Peyer's patch (tissue), 4 donors: ENCODE measurements around the gene DEK.

Experiments used
- POLR2A ChIP-seq, 2 donors: fragments of 450-650 bp; IDR thresholded peaks; one replicate each; pipeline ENCODE4 v1.5.1; 2017; ENCODE audit warnings: antibody characterized with exemption in 2 of 2, mild to moderate bottlenecking in 2 of 2, moderate library complexity in 2 of 2
- TF ChIP-seq, protein P1 (sequence below), 6 experiments: fragments of 450-650 bp in 4 of 6; fragments of 200-600 bp in 2 of 6; sonication (generic) in 1 of 6; IDR thresholded peaks; one replicate each; pipeline ENCODE4 v1.5.1; 2017 to 2019; ENCODE audit warnings: antibody characterized with exemption in 6 of 6, mild to moderate bottlenecking in 3 of 6, moderate library complexity in 1 of 6

DNA sequence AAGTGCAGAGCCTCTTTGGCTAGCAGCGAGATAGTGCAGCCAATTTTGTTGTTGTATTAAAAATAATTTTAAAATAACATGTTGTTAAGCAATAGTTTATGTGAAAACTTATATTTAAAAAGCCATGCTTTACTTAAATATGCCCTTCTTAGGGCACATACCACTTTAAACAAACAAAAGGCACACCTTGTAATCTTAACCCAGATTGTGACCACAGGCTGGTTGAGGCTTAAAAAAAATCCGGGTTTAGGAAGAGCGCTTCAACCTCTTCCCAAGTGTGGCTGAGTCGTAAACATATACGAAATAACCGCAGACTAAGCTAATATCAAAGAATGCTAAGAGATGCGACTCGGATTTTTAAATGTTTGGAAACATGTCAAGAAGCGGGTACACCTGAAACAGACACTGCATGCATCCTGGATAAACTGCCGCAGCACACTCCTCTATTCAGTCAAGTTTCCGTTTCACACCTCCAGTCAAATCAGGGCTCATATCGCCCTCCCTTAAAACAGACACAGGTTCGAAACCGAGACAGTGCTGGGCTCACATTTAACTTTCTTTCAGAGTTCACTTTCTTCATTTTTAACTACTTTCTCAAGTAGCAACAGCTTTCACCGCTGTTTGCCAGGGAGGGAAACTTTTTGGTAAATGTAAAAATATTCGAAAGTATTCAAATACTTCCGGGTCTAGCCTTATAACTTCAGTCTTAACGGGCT lies 1.5 kb downstream of the DEK start:
- TF ChIP-seq, protein P1, sequence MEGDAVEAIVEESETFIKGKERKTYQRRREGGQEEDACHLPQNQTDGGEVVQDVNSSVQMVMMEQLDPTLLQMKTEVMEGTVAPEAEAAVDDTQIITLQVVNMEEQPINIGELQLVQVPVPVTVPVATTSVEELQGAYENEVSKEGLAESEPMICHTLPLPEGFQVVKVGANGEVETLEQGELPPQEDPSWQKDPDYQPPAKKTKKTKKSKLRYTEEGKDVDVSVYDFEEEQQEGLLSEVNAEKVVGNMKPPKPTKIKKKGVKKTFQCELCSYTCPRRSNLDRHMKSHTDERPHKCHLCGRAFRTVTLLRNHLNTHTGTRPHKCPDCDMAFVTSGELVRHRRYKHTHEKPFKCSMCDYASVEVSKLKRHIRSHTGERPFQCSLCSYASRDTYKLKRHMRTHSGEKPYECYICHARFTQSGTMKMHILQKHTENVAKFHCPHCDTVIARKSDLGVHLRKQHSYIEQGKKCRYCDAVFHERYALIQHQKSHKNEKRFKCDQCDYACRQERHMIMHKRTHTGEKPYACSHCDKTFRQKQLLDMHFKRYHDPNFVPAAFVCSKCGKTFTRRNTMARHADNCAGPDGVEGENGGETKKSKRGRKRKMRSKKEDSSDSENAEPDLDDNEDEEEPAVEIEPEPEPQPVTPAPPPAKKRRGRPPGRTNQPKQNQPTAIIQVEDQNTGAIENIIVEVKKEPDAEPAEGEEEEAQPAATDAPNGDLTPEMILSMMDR (IDR thresholded peaks at IDR 0.05) = no peak
- TF ChIP-seq POLR2A (IDR thresholded peaks at IDR 0.05) = no peak
